Measurements from ENCODE around the gene KIF14.

The KIF14 gene

DNA sequence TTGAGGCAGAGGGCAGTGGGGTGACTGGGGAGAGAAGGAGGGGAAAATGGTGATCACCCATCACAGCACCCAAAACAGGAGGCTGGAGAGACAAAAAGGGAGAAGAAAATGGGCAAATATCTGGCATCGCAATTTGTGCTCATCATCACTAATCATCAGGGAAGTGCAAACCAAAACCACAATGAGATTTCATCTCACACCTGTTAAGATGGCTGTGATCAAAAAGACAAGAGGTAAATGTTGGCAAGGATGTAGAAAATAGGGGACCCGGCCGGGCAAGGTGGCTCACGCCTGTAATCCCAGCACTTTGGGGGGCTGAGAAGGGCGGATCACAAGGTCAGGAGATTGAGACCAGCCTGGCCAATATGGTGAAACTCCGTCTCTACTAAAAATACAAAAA is 74.0 kb downstream of the KIF14 start:
- Mint-ChIP-seq H3K27ac (no peak overlapping the region), H3K4me1 (peaks cover 5% of the 10 kb centered on the region), H3K9me3 (no peaks in the 10 kb centered on the region), H3K27me3 (ENCODE audit: low read depth, poor library complexity) (peaks cover 13% of the 10 kb centered on the region), H3K36me3 (ENCODE audit: low read depth) (no peaks in the 10 kb centered on the region), H3K4me3 (no peak overlapping the region)
- TF ChIP-seq, protein P1, sequence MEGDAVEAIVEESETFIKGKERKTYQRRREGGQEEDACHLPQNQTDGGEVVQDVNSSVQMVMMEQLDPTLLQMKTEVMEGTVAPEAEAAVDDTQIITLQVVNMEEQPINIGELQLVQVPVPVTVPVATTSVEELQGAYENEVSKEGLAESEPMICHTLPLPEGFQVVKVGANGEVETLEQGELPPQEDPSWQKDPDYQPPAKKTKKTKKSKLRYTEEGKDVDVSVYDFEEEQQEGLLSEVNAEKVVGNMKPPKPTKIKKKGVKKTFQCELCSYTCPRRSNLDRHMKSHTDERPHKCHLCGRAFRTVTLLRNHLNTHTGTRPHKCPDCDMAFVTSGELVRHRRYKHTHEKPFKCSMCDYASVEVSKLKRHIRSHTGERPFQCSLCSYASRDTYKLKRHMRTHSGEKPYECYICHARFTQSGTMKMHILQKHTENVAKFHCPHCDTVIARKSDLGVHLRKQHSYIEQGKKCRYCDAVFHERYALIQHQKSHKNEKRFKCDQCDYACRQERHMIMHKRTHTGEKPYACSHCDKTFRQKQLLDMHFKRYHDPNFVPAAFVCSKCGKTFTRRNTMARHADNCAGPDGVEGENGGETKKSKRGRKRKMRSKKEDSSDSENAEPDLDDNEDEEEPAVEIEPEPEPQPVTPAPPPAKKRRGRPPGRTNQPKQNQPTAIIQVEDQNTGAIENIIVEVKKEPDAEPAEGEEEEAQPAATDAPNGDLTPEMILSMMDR (IDR thresholded peaks at IDR 0.05) = no peak
- no peak for DNase-seq

DNA sequence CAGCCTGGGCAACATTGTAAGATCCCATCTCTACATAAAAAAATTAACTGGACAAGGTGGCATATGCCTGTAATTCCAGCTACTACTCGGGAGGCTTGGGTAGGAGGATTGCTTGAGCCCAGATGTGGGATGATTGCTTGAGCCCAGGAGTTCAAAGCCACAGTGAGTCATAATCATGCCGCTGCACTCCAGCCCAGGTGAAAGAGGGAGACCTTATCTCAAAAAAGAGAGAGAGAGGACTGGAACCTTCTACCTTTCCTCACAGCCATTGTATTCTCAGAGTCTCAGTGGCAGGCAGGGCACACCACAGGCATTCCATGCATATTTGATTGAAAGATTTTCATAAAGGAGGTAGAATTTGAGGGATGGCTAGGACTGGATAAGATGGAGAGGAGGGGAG is 78.4 kb downstream of the KIF14 start:
- Mint-ChIP-seq H3K27me3 (ENCODE audit: low read depth, poor library complexity) (peaks cover 27% of the 10 kb centered on the region), H3K36me3 (ENCODE audit: low read depth) (no peaks in the 10 kb centered on the region)
- TF ChIP-seq, protein P1 (IDR thresholded peaks at IDR 0.05) = no peak

DNA sequence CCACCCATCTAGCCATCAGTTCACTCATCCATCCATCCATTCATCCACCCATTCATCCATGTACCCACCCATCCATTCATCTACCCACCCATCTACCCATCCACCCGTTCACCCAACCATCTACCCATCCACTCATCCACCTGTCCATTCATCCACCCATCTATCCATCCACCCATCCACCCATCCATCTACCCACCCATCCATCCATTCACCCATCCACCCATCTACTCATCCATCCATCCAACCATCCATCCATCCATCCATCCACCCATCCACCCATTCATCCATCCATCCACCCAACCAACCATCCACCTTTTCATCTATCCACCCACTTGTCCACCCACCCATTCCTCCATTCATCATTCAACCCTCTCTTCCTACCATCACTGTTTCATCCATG is 80.3 kb downstream of the KIF14 start:
- H3K36me3 Mint-ChIP-seq (ENCODE audit: low read depth) = no peaks in the 10 kb centered on the region
- peaks cover 17% of the 10 kb centered on the region for H3K4me1 Mint-ChIP-seq
- H3K9me3 Mint-ChIP-seq = no peaks in the 10 kb centered on the region
- no peak overlapping the region for H3K27ac Mint-ChIP-seq
- no peak for DNase-seq
- peaks cover 23% of the 10 kb centered on the region for H3K27me3 Mint-ChIP-seq (ENCODE audit: low read depth, poor library complexity)
- TF ChIP-seq, protein P1 (IDR thresholded peaks at IDR 0.05) = no peak
- H3K4me3 Mint-ChIP-seq = no peak overlapping the region

More for the DNA sequence above, 78.4 kb downstream of the KIF14 start:
- H3K27ac Mint-ChIP-seq = no peak overlapping the region
- peaks cover 12% of the 10 kb centered on the region for H3K4me1 Mint-ChIP-seq
- no peak overlapping the region for H3K4me3 Mint-ChIP-seq
- DNase-seq = no peak
- H3K9me3 Mint-ChIP-seq = no peaks in the 10 kb centered on the region

DNA sequence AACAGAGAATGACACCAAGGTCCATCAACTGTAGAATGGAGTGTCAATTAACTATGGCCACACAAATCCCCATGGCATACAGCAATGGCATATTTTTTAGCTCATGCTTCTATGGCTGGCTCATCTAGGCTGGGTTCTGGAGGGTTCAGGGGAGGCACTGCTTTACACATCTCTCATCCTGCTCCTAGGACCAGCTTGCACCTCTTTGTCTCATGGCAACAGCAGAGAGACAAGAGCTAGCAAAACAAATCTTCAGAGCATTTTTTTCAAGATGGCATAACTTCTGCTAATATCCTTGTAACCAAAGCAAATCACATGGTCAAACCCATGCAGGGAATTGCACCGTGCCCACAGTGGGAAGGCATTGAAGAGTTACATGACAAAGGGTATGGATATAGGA is 82.4 kb downstream of the KIF14 start:
- Mint-ChIP-seq H3K4me1 (peaks cover 17% of the 10 kb centered on the region), H3K36me3 (ENCODE audit: low read depth) (no peaks in the 10 kb centered on the region), H3K27ac (no peak overlapping the region), H3K4me3 (no peak overlapping the region), H3K27me3 (ENCODE audit: low read depth, poor library complexity) (peaks cover 20% of the 10 kb centered on the region), H3K9me3 (no peaks in the 10 kb centered on the region)
- TF ChIP-seq, protein P1 (IDR thresholded peaks at IDR 0.05) = no peak
- no peak for DNase-seq

DNA sequence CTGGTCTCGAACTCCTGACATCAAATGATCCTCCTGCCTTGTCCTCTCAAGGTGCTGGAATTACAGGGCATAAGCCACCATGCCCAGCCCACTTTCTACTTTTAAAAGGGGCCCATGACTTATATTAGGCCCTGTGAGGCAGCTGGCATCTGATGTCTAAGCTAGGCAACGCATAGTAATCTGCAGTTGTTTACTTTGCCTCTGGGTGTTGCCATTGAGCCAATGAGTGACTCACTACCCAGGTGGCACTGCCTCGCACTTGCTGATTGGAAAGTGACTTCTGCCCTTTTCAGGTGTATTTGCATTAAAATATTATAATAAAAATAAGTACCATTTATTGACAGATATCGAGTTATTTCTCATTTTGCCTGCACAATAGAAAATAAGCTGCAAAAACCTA is 84.9 kb downstream of the KIF14 start:
- no peak overlapping the region for H3K27ac Mint-ChIP-seq
- DNase-seq = no peak

More for the DNA sequence above, 84.9 kb downstream of the KIF14 start:
- H3K27me3 Mint-ChIP-seq (ENCODE audit: low read depth, poor library complexity) = peaks cover 18% of the 10 kb centered on the region
- H3K4me1 Mint-ChIP-seq = peaks cover 26% of the 10 kb centered on the region
- H3K9me3 Mint-ChIP-seq = no peaks in the 10 kb centered on the region
- TF ChIP-seq, protein P1 (IDR thresholded peaks at IDR 0.05) = no peak
- H3K4me3 Mint-ChIP-seq = no peak overlapping the region
- no peaks in the 10 kb centered on the region for H3K36me3 Mint-ChIP-seq (ENCODE audit: low read depth)
